Liver (tissue), 3 donors: ENCODE results near the gene PODN.

ENCODE experiments used
- EGR1 ChIP-seq, 2 donors: IDR thresholded peaks; 2 replicates each; pipeline ENCODE4 v1.6.1; 2016 to 2018; ENCODE audit warnings: antibody characterized with exemption in 2 of 2, low read depth in 2 of 2
- HNF4G ChIP-seq: IDR thresholded peaks from 2 replicates; pipeline ENCODE4 v1.6.1; 2016; ENCODE audit warnings: antibody characterized with exemption
- JUND ChIP-seq, 2 donors: IDR thresholded peaks; 2 replicates each; pipeline ENCODE4 v1.6.1; 2016; ENCODE audit warnings: antibody characterized with exemption in 2 of 2
- NR2F2 ChIP-seq: IDR thresholded peaks from 2 replicates; pipeline ENCODE4 v1.6.1; 2016; ENCODE audit warnings: antibody characterized with exemption
- RAD21 ChIP-seq, 2 donors: IDR thresholded peaks; 2 replicates each; pipeline ENCODE4 v1.6.1; 2016; ENCODE audit warnings: antibody characterized with exemption in 2 of 2, mild to moderate bottlenecking in 2 of 2
- YY1 ChIP-seq: IDR thresholded peaks from 2 replicates; pipeline ENCODE4 v1.6.1; 2016; ENCODE audit warnings: antibody characterized with exemption, mild to moderate bottlenecking
- TF ChIP-seq, protein P1 (sequence below): fragments of 150-350 bp; IDR thresholded peaks from 2 replicates; pipeline ENCODE4 v1.5.1; 2017; ENCODE audit warnings: improper control_type of control experiment, low read depth, low read length; ENCODE audit not compliant: missing input control
- TF ChIP-seq, protein P2 (sequence below): IDR thresholded peaks from 2 replicates; pipeline ENCODE4 v1.6.1; 2016; ENCODE audit warnings: antibody characterized with exemption, mild to moderate bottlenecking
- TF ChIP-seq, protein P3 (sequence below): IDR thresholded peaks from 2 replicates; pipeline ENCODE4 v1.6.1; 2016; ENCODE audit warnings: antibody characterized with exemption
- TF ChIP-seq, protein P4 (sequence below): IDR thresholded peaks from 2 replicates; pipeline ENCODE4 v1.6.1; 2016; ENCODE audit warnings: antibody characterized with exemption
- donor health status: healthy.
- donor health status: healthy.

DNA sequence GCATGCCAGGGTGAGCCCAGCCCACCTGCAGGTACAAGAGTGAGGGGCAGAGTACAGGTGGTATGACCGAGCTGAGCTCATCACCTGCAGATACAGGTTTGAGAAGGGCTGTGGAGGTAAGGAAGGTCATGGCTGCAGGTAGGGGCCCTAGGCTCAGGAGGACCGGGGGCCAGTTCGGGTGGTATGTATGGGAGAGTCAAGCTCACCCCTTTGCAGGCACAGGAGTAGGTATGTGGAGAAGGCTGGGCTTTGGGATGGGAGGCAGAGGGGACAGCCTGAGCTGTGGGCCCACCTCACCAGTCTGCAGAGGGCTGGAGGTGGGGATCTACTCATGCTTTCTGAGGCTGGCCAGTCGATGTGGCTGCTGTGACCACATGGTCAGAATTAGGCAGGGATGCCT is 17.2 kb downstream of the PODN start:
- TF ChIP-seq, protein P1, sequence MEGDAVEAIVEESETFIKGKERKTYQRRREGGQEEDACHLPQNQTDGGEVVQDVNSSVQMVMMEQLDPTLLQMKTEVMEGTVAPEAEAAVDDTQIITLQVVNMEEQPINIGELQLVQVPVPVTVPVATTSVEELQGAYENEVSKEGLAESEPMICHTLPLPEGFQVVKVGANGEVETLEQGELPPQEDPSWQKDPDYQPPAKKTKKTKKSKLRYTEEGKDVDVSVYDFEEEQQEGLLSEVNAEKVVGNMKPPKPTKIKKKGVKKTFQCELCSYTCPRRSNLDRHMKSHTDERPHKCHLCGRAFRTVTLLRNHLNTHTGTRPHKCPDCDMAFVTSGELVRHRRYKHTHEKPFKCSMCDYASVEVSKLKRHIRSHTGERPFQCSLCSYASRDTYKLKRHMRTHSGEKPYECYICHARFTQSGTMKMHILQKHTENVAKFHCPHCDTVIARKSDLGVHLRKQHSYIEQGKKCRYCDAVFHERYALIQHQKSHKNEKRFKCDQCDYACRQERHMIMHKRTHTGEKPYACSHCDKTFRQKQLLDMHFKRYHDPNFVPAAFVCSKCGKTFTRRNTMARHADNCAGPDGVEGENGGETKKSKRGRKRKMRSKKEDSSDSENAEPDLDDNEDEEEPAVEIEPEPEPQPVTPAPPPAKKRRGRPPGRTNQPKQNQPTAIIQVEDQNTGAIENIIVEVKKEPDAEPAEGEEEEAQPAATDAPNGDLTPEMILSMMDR, result no peak
- TF ChIP-seq, protein P2, sequence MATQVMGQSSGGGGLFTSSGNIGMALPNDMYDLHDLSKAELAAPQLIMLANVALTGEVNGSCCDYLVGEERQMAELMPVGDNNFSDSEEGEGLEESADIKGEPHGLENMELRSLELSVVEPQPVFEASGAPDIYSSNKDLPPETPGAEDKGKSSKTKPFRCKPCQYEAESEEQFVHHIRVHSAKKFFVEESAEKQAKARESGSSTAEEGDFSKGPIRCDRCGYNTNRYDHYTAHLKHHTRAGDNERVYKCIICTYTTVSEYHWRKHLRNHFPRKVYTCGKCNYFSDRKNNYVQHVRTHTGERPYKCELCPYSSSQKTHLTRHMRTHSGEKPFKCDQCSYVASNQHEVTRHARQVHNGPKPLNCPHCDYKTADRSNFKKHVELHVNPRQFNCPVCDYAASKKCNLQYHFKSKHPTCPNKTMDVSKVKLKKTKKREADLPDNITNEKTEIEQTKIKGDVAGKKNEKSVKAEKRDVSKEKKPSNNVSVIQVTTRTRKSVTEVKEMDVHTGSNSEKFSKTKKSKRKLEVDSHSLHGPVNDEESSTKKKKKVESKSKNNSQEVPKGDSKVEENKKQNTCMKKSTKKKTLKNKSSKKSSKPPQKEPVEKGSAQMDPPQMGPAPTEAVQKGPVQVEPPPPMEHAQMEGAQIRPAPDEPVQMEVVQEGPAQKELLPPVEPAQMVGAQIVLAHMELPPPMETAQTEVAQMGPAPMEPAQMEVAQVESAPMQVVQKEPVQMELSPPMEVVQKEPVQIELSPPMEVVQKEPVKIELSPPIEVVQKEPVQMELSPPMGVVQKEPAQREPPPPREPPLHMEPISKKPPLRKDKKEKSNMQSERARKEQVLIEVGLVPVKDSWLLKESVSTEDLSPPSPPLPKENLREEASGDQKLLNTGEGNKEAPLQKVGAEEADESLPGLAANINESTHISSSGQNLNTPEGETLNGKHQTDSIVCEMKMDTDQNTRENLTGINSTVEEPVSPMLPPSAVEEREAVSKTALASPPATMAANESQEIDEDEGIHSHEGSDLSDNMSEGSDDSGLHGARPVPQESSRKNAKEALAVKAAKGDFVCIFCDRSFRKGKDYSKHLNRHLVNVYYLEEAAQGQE, result no peak
- TF ChIP-seq NR2F2 (no peak), RAD21 (IDR thresholded peaks at IDR 0.05) (no peak), HNF4G (no peak), YY1 (no peak), JUND (IDR thresholded peaks at IDR 0.05) (no peak), EGR1 (IDR thresholded peaks at IDR 0.05; ENCODE audit: low read depth in 2 of 2) (no peak)
- TF ChIP-seq, protein P3, sequence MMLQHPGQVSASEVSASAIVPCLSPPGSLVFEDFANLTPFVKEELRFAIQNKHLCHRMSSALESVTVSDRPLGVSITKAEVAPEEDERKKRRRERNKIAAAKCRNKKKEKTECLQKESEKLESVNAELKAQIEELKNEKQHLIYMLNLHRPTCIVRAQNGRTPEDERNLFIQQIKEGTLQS, result no peak
- TF ChIP-seq, protein P4, sequence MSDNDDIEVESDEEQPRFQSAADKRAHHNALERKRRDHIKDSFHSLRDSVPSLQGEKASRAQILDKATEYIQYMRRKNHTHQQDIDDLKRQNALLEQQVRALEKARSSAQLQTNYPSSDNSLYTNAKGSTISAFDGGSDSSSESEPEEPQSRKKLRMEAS, result no peak
